DOHH2 (cell line): ENCODE measurements around the gene UNC45A.

Experiments
- H3F3A ChIP-seq: fragments of 200-600 bp; sonication (generic), shearing (Covaris generic); 2 replicates; pipeline ENCODE4 v1.6.0; 2016; ENCODE audit warnings: antibody characterized with exemption, mild to moderate bottlenecking; ENCODE audit not compliant: control insufficient read depth, insufficient read depth
- H3K27ac ChIP-seq: fragments of 200-600 bp; sonication (generic); 2 replicates; pipeline ENCODE4 v1.5.1; 2014; ENCODE audit warnings: low read depth, mild to moderate bottlenecking, low read length, moderate library complexity
- H3K27me3 ChIP-seq: fragments of 200-600 bp; sonication (generic); 2 replicates; pipeline ENCODE4 v1.6.1; 2014; ENCODE audit warnings: mild to moderate bottlenecking, low read length, mixed read lengths; ENCODE audit not compliant: control insufficient read depth
- H3K36me3 ChIP-seq: fragments of 200-600 bp; sonication (generic); 2 replicates; pipeline ENCODE4 v1.6.1; 2014; ENCODE audit warnings: mild to moderate bottlenecking, low read length, moderate library complexity, mixed read lengths; ENCODE audit not compliant: control insufficient read depth
- H3K4me1 ChIP-seq: fragments of 200-600 bp; sonication (generic); 2 replicates; pipeline ENCODE4 v1.6.1; 2014; ENCODE audit warnings: mild to moderate bottlenecking, low read length, mixed read lengths; ENCODE audit not compliant: control insufficient read depth
- H3K4me2 ChIP-seq: fragments of 200-600 bp; sonication (generic); 2 replicates; pipeline ENCODE4 v1.6.0; 2014; ENCODE audit warnings: mild to moderate bottlenecking, low read length, moderate library complexity
- H3K4me3 ChIP-seq: fragments of 200-600 bp; sonication (generic); 2 replicates; pipeline ENCODE4 v1.5.1; 2014; ENCODE audit warnings: mild to moderate bottlenecking, low read length, mixed read lengths
- H3K79me2 ChIP-seq: fragments of 200-600 bp; sonication (generic); 2 replicates; pipeline ENCODE4 v1.6.1; 2014; ENCODE audit warnings: mild to moderate bottlenecking, low read length, mixed read lengths; ENCODE audit not compliant: control insufficient read depth
- H3K9me2 ChIP-seq: fragments of 200-600 bp; sonication (generic); replicated peaks from 2 replicates; pipeline ENCODE4 v1.6.1; 2014; ENCODE audit warnings: mild to moderate bottlenecking, low read length, mixed read lengths; ENCODE audit not compliant: control insufficient read depth
- H3K9me3 ChIP-seq: fragments of 200-600 bp; sonication (generic); 2 replicates; pipeline ENCODE4 v1.6.1; 2014; ENCODE audit warnings: antibody characterized with exemption, low read length, mixed read lengths; ENCODE audit not compliant: control insufficient read depth, insufficient read depth
- H4K20me1 ChIP-seq: fragments of 200-600 bp; sonication (generic); 2 replicates; pipeline ENCODE4 v1.6.0; 2014; ENCODE audit warnings: low read depth, mild to moderate bottlenecking, antibody characterized with exemption, low read length, moderate library complexity; ENCODE audit not compliant: control insufficient read depth, insufficient read depth
- CTCF ChIP-seq: fragments of 200-600 bp; sonication (generic); IDR thresholded peaks from one replicate; pipeline ENCODE4 v1.5.1; 2014; ENCODE audit warnings: antibody characterized with exemption, mild to moderate bottlenecking, low read depth, low read length; ENCODE audit not compliant: poor library complexity, severe bottlenecking
- EZH2phosphoT487 ChIP-seq: fragments of 200-600 bp; sonication (generic); IDR thresholded peaks from 2 replicates; pipeline ENCODE4 v1.6.1; 2017; ENCODE audit warnings: borderline replicate concordance, mild to moderate bottlenecking, antibody characterized with exemption, low read length, moderate library complexity, mixed read lengths

UNC45A gene

GRCh38 chr15:90960298-90961091 lies 25.4 kb downstream of the UNC45A start:
- Histone ChIP-seq H3K27me3 (no peaks in the 10 kb centered on the region), H3K4me2 (no peak overlapping the region), H3K27ac (no peak overlapping the region), H3K79me2 (peaks cover 49% of the 10 kb centered on the region), H4K20me1 (peaks cover 7% of the 10 kb centered on the region; the same call in 1 of the 2 replicates), H3K36me3 (peaks cover 85% of the 10 kb centered on the region), H3F3A (peaks cover 21% of the 10 kb centered on the region), H3K4me3 (no peak overlapping the region), H3K9me3 (no peaks in the 10 kb centered on the region), H3K4me1 (peaks cover 18% of the 10 kb centered on the region), H3K9me2 (no peaks in the 10 kb centered on the region)
- TF ChIP-seq EZH2phosphoT487 (no peak), CTCF (no peak)

- Histone ChIP-seq H3K27ac (no peak overlapping the region), H3K4me2 (no peak overlapping the region), H4K20me1 (peaks cover 7% of the 10 kb centered on the region; the same call in 1 of the 2 replicates), H3K9me2 (no peaks in the 10 kb centered on the region), H3K36me3 (peaks cover 88% of the 10 kb centered on the region), H3K4me3 (no peak overlapping the region), H3K4me1 (peaks cover 3% of the 10 kb centered on the region), H3K9me3 (no peaks in the 10 kb centered on the region), H3K79me2 (peaks cover 36% of the 10 kb centered on the region), H3F3A (peaks cover 30% of the 10 kb centered on the region), H3K27me3 (no peaks in the 10 kb centered on the region)
- no peak for TF ChIP-seq EZH2phosphoT487
- TF ChIP-seq CTCF: no peak
Observed at GRCh38 chr15:90962021-90962420, 26.9 kb downstream of the UNC45A start.

- Histone ChIP-seq H3K9me2 (no peaks in the 10 kb centered on the region), H3K9me3 (no peaks in the 10 kb centered on the region), H3F3A (peaks cover 41% of the 10 kb centered on the region), H3K27ac (no peak overlapping the region), H3K79me2 (peaks cover 24% of the 10 kb centered on the region), H3K36me3 (peaks cover 92% of the 10 kb centered on the region), H3K27me3 (no peaks in the 10 kb centered on the region), H3K4me2 (no peak overlapping the region), H3K4me3 (no peak overlapping the region), H3K4me1 (no peaks in the 10 kb centered on the region), H4K20me1 (peaks cover 7% of the 10 kb centered on the region; the same call in 1 of the 2 replicates)
- TF ChIP-seq EZH2phosphoT487: no peak
- no peak for TF ChIP-seq CTCF
Observed at GRCh38 chr15:90966262-90966661, 31.2 kb downstream of the UNC45A start.
